ENCODE data around the gene MEIS2. TPM values are rescaled to one million over a fixed set of nuclear protein-coding genes. Genes with fewer than 3 reads are reported as not detected.

Gene MEIS2
- polyA plus RNA-seq, 2 of the 4 experiments (the other 2 are of a cell fraction) = 7.3 to 11.1 TPM

GRCh38 chr15:37125143-37125542, 24.8 kb upstream of the MEIS2 start:
- no peak overlapping the region for H3K4me2 ChIP-seq
- H3K4me1 ChIP-seq = no peaks in the 10 kb centered on the region
- no peak for ATAC-seq
- ChIA-PET CTCF (interaction anchor here (1.6 kb wide), 1 partner anchor 9 kb away, joined by 6 read pairs; no protein-coding TSS in a partner anchor), POLR2A (no interaction called here)
- no peak overlapping the region for H3K27ac ChIP-seq
- no peak for DNase-seq (ENCODE audit: low read depth in 1 of 2, low spot score in 1 of 2)
- no peak overlapping the region for H3K4me3 ChIP-seq
- WGBS (ENCODE audit: missing lambda C conversion rate) = 73% methylated on average over 4 of the region's 4 CpGs
- TF ChIP-seq HDAC2 (IDR thresholded peaks at IDR 0.05) (no peak), MAZ (IDR thresholded peaks at IDR 0.05; ENCODE audit: borderline replicate concordance, low read depth, low read length) (no peak), HMGXB4 (CRISPR knock-in tag; IDR thresholded peaks at IDR 0.05; ENCODE audit: borderline replicate concordance) (no peak), ATOH8 (CRISPR knock-in tag; IDR thresholded peaks at IDR 0.05; ENCODE audit: low read depth) (no peak), CHD2 (IDR thresholded peaks at IDR 0.05; ENCODE audit: low read length, partially characterized antibody) (no peak), ZC3H11A (IDR thresholded peaks at IDR 0.05) (no peak), HOXB13 (CRISPR knock-in tag; IDR thresholded peaks at IDR 0.05; ENCODE audit: low read depth) (no peak), FOSL2 (IDR thresholded peaks at IDR 0.05) (no peak), FOSL2 (CRISPR knock-in tag; IDR thresholded peaks at IDR 0.05) (no peak), RARB (CRISPR knock-in tag; IDR thresholded peaks at IDR 0.05) (no peak), MAFK (IDR thresholded peaks at IDR 0.05; ENCODE audit: partially characterized antibody) (no peak), POLR2AphosphoS2 (conservative IDR thresholded peaks at IDR 0.05; ENCODE audit: low read length) (no peak)
- FAIRE-seq = no peak
- H3K9me3 ChIP-seq = no peaks in the 10 kb centered on the region

GRCh38 chr15:37124331-37124730, 24.0 kb upstream of the MEIS2 start:
- CTCF ChIA-PET = interaction anchor here (1.6 kb wide), 1 partner anchor 10 kb away, joined by 6 read pairs; no protein-coding TSS in a partner anchor

DNA sequence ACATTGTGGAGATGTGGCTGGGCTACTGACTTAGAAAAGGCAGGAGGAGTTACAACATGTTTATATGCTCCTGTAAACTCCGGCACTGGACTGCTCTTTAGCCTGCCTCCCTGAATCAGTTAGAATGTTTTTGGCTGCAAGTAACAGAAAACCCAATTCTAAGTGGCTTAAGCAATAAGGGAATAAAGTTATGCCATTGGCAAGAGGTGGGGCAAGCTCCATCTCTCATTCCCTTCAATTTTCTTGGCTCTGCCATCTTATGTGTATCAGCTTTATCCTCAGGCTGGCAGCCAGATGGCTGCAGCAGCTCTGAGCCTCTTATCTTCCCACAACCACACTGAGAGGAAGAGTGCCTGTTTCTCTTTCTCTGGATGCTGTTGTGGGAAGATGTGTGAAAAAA, 22.4 kb upstream of the MEIS2 start:
- TF ChIP-seq, protein P1, sequence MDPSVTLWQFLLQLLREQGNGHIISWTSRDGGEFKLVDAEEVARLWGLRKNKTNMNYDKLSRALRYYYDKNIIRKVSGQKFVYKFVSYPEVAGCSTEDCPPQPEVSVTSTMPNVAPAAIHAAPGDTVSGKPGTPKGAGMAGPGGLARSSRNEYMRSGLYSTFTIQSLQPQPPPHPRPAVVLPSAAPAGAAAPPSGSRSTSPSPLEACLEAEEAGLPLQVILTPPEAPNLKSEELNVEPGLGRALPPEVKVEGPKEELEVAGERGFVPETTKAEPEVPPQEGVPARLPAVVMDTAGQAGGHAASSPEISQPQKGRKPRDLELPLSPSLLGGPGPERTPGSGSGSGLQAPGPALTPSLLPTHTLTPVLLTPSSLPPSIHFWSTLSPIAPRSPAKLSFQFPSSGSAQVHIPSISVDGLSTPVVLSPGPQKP (IDR thresholded peaks at IDR 0.05; ENCODE audit: low read depth, low read length) = no peak
- TF ChIP-seq JUN (IDR thresholded peaks at IDR 0.05) (no peak), GATA3 (IDR thresholded peaks at IDR 0.05; ENCODE audit: borderline replicate concordance) (no peak), JUNB (IDR thresholded peaks at IDR 0.05) (no peak)
- H3K27ac ChIP-seq = no peak overlapping the region
- H3K4me2 ChIP-seq = no peak overlapping the region
- no peak overlapping the region for H3K4me3 ChIP-seq
- 94% methylated on average over 1 of the region's 1 CpG for WGBS (ENCODE audit: missing lambda C conversion rate)
- FAIRE-seq (no peak), ATAC-seq (no peak), DNase-seq (ENCODE audit: low read depth in 1 of 2, low spot score in 1 of 2) (no peak)
- no peaks in the 10 kb centered on the region for H3K9me3 ChIP-seq
- ChIA-PET POLR2A (no interaction called here), CTCF (interaction anchor here (1.2 to 2.3 kb wide), 3 partner anchors 11 to 240 kb away, joined by 3 to 6 read pairs (median 3); no protein-coding TSS in a partner anchor)
- H3K4me1 ChIP-seq = no peaks in the 10 kb centered on the region

More at GRCh38 chr15:37124331-37124730, 24.0 kb upstream of the MEIS2 start:
- ATAC-seq (no peak), DNase-seq (ENCODE audit: low read depth in 1 of 2, low spot score in 1 of 2) (no peak), FAIRE-seq (no peak)
- Histone ChIP-seq H3K4me2 (no peak overlapping the region), H3K9me3 (no peaks in the 10 kb centered on the region), H3K4me3 (no peak overlapping the region), H3K4me1 (no peaks in the 10 kb centered on the region), H3K27ac (no peak overlapping the region)
- POLR2A ChIA-PET = no interaction called here
- TF ChIP-seq HOXA7 (CRISPR knock-in tag; IDR thresholded peaks at IDR 0.05) (no peak), ZSCAN20 (CRISPR knock-in tag; IDR thresholded peaks at IDR 0.05) (no peak), MAZ (IDR thresholded peaks at IDR 0.05; ENCODE audit: borderline replicate concordance, low read depth, low read length) (no peak), ZNF302 (CRISPR knock-in tag; IDR thresholded peaks at IDR 0.05) (no peak), RARB (CRISPR knock-in tag; IDR thresholded peaks at IDR 0.05) (no peak), BHLHE40 (IDR thresholded peaks at IDR 0.05; ENCODE audit: low read depth, low read length) (no peak)
